T-helper 2 cell treated with Interferon-gamma antibody and Interleukin-4, amounts not matched to agents 100 ng/mL and 5 ng/mL, for 36 hours (primary cell): ENCODE results near the gene CA7. TPM values are rescaled to one million over a fixed set of nuclear protein-coding genes. Genes with fewer than 3 reads are reported as not detected.

Experiments used
- intact Hi-C: fragments of 100-400 bp; cut with micrococcal nuclease; formaldehyde crosslinking; loops from one replicate; pipeline ENCODE4 v1.15.1; 2023
- total RNA-seq: library from RNA; stranded (reverse); gene quantifications from 2 replicates; pipeline ENCODE4 v1.2.3, GENCODE V29; 2022

The CA7 gene
- total RNA-seq, 1 donor from 2014 or later: 0.20 TPM

DNA sequence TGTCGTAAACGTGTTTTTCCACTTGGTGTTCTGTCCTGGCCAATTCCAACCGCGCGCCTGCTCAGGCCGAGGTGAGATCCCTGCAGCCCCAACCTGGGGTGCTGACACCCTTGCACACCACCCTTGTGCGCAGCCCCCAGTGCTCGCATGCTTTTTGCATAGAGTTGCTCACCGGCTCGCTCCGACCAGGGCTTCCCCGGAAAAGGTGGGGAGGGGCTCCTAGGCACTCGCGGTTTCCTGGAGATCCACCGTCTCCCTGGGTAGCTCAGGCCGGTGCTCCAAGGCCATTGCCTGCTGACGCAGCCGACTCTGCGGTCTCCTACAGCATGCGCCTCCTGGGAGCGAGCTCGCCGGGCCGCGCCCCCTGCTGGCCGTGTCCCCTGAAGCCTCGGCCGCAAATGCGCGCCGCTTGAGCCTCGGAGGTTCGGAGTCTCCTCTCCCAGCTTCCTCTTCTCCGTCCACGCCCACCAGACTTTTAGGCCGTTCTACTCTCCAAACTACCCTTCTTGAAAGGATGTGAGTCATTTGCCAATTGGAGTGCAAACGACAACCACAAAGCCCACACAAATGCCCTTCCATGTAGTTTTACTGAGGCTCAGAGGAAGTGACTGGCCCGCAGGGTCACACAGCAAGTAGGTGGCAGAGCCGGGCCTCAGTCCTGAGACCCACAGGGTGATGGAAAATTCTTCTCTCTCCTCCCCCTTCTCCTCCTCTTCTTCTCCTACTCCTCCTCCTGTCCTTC lies 28.9 kb downstream of the CA7 start:
- intact Hi-C loops: loop anchor here (1.0 to 5.0 kb wide), 7 partner anchors 43 to 466 kb away; partner anchors contain the start of genes CES2, CIAO2B, CMTM3 and DYNC1LI2

DNA sequence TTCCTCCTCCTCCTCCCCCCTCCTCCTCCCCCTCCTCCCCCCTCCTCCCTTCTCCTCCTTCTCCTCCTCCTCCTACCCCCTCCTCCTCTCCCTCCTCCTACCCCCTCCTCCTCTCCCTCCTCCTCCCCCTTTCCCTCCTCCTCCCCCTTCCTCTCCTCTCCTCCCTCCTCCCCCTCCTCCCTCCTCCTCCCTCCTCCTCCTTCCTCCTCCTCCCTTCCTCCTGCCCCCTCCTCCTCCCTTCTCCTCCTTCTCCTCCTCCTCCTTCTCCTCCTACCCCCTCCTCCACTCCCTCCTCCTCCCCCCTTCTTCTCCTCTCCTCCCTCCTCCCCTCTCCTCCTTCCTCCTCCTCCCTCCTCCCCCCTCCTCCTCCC lies 29.5 kb downstream of the CA7 start:
- intact Hi-C loops: loop anchor here (1.0 to 5.0 kb wide), 7 partner anchors 43 to 467 kb away; partner anchors contain the start of genes CES2, CIAO2B, CMTM3 and DYNC1LI2

DNA sequence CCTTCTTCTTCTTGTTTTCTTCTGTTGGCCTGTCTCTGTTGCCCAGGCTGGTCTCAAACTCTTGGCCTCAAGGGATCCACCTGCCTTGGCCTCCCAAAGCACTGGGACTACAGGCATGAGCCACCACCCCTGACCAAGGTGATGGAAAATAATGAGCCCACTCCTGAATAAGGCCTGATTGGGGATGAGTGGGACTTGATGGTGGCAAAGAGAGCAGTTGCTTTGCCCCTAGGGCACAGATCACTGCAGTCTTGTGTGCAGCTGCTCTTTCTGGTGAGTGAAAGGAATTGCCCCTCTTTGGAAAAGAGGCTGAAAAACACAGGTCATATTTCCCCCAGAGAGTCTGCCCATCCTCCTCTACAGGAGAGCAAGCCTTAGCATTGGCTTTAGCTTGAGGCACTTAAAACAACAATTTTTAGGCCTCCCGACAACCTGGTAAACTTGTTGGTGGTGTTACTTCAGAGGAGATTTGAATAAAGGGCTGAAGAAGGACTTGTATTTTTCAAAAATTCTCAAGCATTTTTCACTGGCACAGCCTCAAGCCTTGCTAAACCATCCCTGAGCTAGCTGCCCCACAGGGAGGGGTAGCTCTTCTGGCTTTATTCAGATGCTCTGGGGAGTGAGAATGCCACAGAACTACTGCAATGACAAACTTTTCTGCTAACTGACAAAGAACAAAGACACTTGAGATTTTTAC lies 30.0 kb downstream of the CA7 start:
- intact Hi-C loops: loop anchor here (5.0 kb wide), 1 partner anchor 352 kb away; no protein-coding TSS in a partner anchor

DNA sequence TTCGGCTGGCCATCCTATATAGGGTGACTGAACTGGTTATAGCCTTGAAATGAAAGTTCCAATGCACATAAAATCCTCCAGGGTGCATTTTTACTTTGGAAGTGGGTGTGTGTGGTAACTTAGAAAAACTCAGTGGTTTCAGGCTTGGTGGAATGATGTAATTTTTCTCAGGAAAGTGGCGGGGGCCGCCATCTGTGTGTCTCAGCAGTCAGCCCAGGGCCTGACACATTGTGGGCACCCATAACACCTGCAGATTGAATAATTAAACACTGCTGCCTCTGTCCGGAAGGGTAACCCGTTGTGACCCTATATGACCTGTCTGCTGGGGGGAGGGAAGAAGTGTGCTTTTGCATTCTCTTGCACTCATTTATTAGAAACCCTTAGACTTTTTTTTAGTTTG lies 33.9 kb downstream of the CA7 start:
- intact Hi-C loops: no loop called here

DNA sequence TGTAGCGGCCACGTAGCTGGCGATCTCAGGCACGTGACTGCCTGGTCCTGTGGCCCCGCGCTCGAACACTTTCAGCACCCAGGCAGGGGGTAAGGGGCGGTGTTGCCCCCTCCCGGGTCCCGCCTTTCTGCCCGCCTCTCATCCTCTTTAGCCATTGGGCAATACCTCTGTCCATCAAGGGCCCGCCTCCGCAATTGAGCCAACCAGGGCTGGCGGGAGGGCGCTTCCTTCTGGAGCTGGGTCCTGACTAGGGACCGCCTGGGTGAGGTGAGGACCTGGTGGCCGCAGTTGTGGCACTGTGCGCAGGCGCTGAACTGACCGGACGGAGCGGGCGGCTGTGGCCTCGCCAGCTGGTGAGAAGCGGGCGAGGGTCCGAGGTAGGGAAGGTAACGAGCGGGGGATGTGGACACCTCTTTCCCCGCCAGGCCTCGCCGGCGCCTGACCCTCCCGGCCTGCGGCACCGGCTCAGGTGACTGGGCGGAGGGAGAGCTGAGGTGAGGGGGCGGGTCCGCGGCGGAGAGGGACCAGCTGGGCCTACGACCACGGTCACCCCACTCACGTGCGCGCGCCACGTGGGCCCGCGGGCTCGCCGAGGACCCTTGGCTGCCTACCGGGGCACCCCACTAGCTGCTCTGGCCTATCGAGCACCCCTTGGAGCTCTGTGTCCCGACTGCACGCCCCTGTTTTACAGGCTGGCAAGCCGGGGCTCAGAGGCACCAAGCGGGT lies 36.2 kb downstream of the CA7 start, which contains the start of gene PDP2:
Gene PDP2 (plus strand): TSS at position 228 of the 726 bp plus-strand sequence. CDS start 3,770 bp downstream, outside the sequence.
- intact Hi-C loops: no loop called here

DNA sequence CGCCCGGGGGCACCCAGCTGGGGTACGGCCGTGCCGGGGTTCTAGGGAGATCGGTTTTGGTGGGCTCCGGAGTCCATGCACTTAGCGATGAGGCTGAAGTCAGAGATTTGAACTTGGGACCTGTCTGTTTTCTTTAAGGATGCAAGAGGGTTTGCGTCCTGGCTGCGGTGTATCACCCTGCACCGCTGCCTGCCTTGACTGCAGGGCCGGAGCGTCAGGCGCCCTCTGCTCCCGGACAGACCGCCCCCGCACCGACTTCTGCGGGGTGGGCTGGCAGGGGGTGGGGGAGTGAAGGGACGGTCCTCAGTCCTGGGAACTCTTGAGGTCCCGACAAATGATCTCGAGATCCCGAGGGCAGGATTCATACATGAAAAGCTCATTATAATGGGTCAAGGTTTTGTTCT lies 36.8 kb downstream of the CA7 start:
- intact Hi-C loops: no loop called here

DNA sequence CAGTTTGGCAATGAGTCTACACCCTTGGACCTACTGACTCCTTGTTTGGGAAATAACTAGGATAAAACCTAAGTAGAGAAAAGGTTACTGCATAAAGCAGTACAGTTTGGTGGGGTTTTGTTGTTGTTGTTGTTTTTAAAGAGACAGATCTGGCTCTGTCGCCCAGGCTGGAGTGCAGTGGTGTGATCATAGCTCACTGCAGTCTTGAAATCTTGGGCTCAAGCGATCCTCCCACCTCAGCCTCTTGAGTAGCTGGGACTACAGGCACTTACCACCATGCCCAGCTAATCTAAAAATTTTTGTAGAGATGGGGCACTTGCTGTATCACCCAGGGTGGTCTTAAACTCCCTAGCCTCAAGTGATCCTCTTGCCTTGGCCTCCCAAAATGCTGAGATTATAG lies 37.3 kb downstream of the CA7 start:
- intact Hi-C loops: no loop called here

DNA sequence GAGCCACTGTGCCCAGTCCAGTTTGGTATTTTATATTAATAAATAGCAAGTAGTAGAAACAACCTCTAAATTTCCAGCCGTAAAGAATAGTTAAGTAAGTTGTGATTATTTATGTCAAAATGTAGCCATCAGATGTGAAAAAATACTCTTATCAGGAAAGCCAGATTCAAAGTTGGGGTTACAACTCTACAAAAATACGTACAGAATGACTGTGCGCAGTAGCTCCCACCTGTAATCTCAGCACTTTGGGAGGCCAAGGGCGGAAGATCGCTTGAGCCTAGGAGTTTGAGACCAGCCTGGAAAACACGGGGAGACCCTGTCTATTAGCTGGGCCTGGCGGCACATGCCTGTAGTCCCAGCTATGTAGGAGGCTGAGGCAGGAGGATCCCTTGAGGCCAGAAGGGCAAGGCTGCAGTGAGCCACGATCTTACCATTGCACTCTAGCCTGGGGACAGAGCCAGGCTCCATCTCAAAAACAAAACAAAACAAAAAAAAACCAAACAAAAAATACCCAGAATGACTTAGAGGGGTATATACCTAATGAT lies 37.8 kb downstream of the CA7 start:
- intact Hi-C loops: no loop called here

DNA sequence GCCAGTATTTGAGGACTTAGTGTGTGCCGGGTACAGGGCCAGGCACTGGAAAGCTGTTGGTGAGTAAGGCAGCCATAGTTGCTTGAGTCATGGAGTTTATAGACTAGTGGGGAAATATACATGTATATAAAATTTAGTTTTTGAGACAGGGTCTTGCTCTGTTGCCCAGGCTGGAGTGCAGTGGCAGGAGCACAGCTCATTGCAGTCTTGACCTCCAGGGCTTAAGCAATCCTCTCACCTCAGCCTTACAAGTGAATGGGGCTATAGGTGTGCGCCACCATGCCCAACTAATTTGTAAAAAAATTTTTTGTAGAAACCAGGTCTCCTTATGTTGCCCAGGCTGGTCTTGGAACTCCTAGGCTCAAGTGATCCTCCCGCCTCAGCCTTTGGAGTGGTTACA lies 38.5 kb downstream of the CA7 start:
- intact Hi-C loops: no loop called here

DNA sequence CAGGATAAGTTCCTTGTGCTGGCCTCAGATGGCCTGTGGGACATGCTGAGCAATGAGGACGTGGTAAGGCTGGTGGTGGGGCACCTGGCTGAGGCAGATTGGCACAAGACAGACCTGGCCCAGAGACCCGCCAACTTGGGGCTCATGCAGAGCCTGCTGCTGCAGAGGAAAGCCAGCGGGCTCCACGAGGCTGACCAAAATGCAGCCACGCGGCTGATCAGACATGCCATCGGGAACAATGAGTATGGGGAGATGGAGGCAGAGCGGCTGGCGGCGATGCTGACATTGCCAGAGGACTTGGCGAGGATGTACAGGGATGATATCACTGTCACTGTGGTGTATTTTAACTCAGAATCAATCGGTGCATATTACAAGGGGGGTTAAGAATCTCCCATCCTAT lies 41.3 kb downstream of the CA7 start:
- intact Hi-C loops: no loop called here

DNA sequence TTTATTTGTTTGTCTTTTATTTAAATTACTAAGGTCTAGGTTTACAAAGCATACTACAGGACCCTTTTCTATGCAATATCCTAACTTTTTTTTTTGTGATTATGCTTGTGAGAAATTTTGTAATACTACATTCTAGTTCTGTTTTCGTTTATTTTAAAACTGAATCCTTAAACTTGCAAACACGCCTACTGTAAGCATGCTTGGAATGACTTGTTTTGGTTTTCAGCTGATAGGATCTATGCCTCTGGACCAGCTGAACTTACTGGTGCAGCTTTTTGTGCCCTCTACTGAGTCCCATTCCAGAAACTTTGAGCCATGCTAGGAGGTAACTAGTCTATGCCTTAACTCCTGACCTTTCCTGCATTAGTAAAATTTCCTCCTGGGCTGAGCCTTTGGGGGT lies 42.1 kb downstream of the CA7 start:
- intact Hi-C loops: no loop called here

DNA sequence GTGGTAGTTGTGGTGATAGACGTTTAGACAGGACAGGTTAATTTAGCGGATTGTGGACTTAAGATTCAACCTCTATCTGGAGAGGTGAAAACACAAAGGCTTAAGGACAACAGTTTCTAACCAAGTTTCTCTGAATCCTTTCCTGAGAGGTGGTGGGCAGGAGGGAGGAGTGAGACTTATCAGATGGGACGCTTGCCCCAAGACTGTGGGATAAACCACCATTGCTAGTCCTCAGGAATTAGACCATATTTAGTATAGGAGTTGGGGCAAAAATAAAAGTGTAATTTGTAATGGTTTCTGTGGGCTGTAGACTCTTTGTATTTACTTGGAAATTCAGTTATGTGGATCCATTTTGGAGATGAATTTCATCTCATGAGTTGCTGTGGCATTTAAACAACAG lies 42.7 kb downstream of the CA7 start:
- intact Hi-C loops: no loop called here

DNA sequence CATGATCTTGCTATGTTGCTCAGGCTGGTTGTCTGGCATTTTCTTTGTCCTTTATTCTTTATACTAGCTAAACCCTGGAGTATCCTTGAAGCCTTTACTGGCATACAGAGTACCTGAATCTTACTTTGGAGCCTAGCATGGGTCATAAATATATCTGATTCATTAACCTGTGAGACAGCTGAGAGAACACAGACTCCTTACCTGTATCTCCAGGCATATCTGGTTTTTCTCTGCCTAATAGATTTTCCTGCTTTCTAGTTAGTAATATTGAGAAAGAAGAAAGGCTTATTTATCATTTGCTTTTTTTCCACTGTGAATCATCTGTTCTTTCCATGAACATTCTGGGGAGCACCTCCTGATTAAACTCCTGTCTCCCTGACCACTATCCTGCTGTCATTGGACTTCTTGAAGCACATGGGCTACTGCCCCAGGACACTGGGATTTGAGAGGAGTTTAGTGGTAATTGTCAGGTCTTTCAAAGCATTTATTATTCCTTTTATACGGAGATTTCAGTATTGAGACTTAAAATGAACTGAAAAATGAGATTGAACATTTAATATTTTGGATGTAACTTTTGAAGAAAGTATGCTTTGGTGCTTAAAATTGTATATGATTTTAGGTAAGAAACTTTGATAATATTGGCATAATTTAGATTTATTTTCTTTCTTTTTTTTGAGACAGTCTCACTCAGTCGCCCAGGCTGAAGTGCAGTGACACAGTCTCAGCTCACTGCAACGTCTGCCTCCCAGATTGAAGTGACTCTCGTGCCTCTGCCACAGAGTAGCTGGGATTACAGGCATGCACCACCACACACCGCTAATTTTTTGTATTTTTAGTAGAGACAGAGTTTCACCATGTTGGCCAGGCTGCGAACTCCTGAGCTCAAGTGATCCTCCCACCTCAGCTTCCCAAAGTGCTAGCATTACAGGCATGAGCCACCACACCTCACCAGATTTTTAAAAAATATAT lies 44.7 kb downstream of the CA7 start:
- intact Hi-C loops: no loop called here

DNA sequence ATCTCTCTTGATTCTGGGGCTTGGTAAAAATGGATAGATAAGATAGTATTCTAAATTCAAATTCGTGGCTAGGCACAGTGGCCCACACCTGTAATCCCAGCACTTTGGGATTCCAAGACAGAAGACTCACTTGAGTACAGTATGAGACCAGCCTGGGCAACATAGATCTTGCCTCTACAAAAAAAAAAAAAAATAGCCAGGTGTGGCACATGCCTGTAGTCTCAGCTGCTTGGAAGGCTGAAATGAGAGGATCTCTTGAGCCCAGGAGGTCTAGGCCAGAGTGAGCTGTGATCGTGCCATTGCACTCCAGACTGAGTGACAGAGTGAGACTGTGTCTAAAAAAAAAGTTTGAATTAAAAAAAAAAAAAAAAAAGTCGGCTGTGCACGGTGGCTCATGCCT lies 45.4 kb downstream of the CA7 start:
- intact Hi-C loops: no loop called here

DNA sequence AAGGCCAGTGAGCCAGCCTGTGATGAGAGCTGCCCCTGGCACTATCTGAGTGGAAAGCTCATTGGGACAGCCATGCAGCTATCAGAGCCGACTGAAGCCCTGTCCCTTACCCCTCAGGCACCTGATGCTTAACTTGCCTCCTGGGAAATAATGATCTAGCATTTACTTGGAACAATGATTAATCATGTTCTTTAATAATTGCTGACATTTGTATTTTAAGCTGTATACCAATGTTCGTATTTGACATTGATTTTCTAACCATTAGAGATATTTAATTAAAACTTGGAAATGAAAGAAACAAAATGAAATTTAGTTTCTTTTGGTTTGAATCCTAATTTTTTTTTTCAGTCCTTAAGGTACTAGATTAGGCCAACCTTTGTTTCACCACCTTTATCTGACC lies 46.6 kb downstream of the CA7 start:
- intact Hi-C loops: no loop called here

DNA sequence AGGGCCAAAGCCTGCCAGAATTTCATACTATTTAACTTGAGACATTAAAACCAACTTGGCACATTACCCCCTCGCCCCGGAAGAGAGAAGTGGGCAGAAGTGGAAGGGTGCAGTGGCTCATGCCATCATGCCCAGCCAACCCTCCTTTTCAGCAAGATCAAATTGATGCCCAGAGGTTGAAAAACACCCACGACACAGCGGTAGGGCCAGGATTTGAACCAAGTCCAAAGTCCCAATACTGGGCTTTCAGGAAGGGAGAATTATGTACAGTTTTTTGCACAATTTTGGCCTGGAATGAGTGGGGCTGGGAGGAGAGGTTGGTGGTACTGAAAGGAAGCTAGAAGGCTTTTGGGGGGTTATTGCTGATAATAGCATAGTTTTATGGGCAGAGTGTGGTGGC lies 47.1 kb downstream of the CA7 start:
- intact Hi-C loops: no loop called here

DNA sequence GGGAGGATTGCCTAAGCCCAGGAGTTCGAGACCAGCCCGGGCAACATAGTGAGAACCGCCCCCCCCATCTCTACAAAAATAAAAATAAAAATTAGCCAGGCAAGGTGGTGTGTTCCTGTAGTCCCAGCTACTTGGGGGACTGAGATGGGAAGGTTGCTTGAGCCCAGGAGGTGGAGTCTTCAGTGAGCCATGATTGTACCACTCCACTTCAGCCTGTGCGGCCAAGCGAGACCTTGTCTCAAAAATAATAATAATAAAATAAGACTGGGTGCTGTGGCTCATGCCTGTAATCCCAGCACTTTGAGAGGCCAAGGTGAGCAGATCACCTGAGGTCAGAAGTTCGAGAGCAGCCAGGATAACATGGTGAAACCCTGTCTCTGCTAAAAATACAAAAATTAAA lies 47.6 kb downstream of the CA7 start:
- intact Hi-C loops: no loop called here

DNA sequence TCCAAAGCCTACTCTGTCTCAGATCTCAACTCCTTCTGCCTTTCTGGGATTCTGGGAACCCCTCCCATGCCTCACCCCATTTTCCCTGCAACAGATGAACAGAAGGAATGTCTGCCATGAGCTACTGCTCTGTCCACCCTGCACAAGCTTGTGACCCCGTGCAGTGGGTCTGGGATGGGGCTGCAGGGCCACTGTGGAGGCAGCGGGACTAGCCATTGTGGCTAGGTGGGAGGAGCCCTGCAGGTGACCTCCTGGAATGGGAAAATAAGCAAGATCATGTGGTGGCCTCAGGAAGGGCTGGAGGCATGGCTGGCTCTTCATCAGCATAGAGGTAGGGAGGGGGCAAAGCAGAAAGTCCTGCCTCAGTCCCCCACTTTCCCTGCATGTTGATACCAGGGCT lies 49.8 kb downstream of the CA7 start:
- intact Hi-C loops: loop anchor here (2.0 kb wide), 1 partner anchor 41 kb away; the partner anchor contains the start of genes CES2 and CIAO2B

DNA sequence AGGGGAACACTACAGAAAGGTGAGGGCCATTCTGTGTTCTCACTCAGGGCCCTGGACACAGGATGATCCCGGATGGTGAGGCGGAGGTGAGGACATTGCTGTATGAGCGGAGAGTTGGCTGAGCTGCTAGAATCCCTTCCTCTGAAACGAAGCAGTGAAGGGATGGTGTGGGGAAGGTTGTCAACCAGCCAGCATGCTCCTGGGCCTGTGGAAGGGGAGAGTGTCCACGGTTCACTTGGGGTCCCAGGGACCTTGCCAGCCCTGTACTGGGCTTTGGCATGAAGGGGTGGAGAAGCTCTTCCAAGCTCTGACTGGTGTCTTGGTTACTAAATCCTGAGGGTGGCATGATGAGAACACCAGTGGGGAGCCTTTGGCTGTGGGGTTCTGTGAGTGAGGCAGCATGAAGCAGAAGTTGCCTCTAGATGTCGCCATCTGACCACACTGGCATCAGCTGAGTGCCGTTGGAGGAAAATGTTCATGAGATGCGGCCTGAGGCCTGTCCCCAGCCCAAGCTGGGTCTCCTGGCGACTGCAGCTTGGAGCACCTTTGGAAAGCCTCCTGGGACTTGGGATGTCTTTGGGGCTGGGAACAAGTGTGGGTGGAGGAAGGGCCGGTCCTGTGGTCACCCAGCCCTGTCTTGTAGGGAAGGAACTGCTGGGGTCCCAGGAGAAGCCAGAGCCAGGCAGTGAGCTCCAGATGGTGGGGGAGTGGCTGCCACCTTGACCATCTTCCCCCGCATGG lies 50.9 kb downstream of the CA7 start:
- intact Hi-C loops: loop anchor here (1.0 to 2.0 kb wide), 2 partner anchors 40 to 51 kb away; partner anchors contain the start of genes CES2 and CIAO2B

DNA sequence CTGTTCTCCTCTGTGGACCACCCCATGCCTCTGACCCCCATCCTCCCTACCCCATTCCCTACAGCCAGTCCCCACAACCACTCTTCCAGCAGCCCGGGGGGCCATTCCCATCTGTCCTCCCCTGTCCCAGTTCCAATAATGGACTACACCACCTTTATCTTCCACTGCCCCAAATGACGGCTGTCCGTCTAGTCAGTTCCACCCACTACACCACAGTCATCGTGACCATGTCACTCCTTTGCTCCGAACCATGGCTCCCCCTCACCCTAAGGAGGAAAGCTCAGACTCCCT lies 51.4 kb downstream of the CA7 start:
- intact Hi-C loops: loop anchor here (1.0 to 2.0 kb wide), 2 partner anchors 39 to 51 kb away; partner anchors contain the start of genes CES2 and CIAO2B
